Kidney (tissue), 14 donors: ENCODE measurements around the gene SRRM2. TPM values are rescaled to one million over a fixed set of nuclear protein-coding genes. Genes with fewer than 3 reads are reported as not detected.

ENCODE experiments used
- DNase-seq, 5 donors: peaks; one replicate each; pipeline ENCODE4 v3.0.0-alpha.2; 2013 to 2020
- FAIRE-seq: peaks from 2 replicates; lab custom pipeline; 2012; peaks lifted over from hg19 to GRCh38; lab: Jason Lieb, UNC
- H3K27ac ChIP-seq, 2 donors: one replicate each; pipeline ENCODE4 v1.7.0; 2013; ENCODE audit warnings: low read depth in 2 of 2, low read length in 2 of 2, inconsistent platforms in 1 of 2
- H3K27me3 ChIP-seq: one replicate; pipeline ENCODE4 v1.7.1; 2013; ENCODE audit warnings: low read length, inconsistent platforms; ENCODE audit not compliant: control insufficient read depth, insufficient read depth
- H3K36me3 ChIP-seq, 3 donors: one replicate each; pipeline versions ENCODE4 v1.7.0 to v1.7.1; 2013; ENCODE audit warnings: low read length in 3 of 3, control low read depth in 1 of 3, inconsistent platforms in 1 of 3; ENCODE audit not compliant: insufficient read depth in 3 of 3, control insufficient read depth in 2 of 3
- H3K4me1 ChIP-seq, 3 donors: one replicate each; pipeline versions ENCODE4 v1.7.0 to v1.7.1; 2013; ENCODE audit warnings: low read length in 3 of 3, inconsistent platforms in 1 of 3, low read depth in 1 of 3; ENCODE audit not compliant: control insufficient read depth in 2 of 3, insufficient read depth in 2 of 3
- H3K4me3 ChIP-seq, 3 donors: one replicate each; pipeline versions ENCODE4 v1.7.0 to v1.8.1; 2013; ENCODE audit warnings: low read length in 3 of 3, control low read depth in 1 of 3, inconsistent platforms in 1 of 3
- H3K9ac ChIP-seq, 3 donors: one replicate each; pipeline versions ENCODE4 v1.7.0 to v1.7.1; 2013; ENCODE audit warnings: low read length in 3 of 3, control low read depth in 1 of 3, inconsistent platforms in 1 of 3
- H3K9me3 ChIP-seq, 3 donors: one replicate each; pipeline versions ENCODE4 v1.7.0 to v1.7.1; 2013; ENCODE audit warnings: low read length in 3 of 3, control low read depth in 1 of 3, inconsistent platforms in 1 of 3; ENCODE audit not compliant: control insufficient read depth in 2 of 3, insufficient read depth in 1 of 3
- CTCF ChIP-seq: IDR thresholded peaks from 3 replicates; pipeline ENCODE4 v1.5.1; 2012; ENCODE audit warnings: mild to moderate bottlenecking, moderate library complexity, borderline replicate concordance; ENCODE audit not compliant: insufficient read depth; ENCODE audit errors: extremely low read depth
- intact Hi-C: fragments of 100-400 bp; cut with DNase I; formaldehyde crosslinking; loops from one replicate; pipeline ENCODE4 v1.11.1; 2022
- polyA plus RNA-seq: library from polyadenylated mRNA; stranded (reverse); fragments of 350-450 nt; fragmentation: Illumina TruSeq; extraction: RNeasy Lipid Tissue Mini Kit (QIAGEN cat#74804); gene quantifications from one replicate; pipeline ENCODE4 v1.2.3, GENCODE V29; 2014; ENCODE audit warnings: low read depth, low replicate concordance; ENCODE audit not compliant: insufficient read depth
- total RNA-seq: library from RNA; stranded (reverse); fragmentation: NEBNext Ultra II Directional; extraction: Animal tissue kit (Norgen Biotek cat#: 25700); gene quantifications from one replicate; pipeline ENCODE4 v1.2.1, GENCODE V29; 2021
- donor health status: control.
- donor health status: control.
- donor health status: control.
- donor health status: control.
- donor health status: control.
- donor health status: DM: yes; HTN: yes; CAD: no.
- donor health status: Normal renal cell carcinoma (clear cell type).

The SRRM2 gene
- total and polyA plus RNA-seq, 2 donors from 2014 or later: 386 to 621 TPM

- no peak overlapping the region for H3K9ac ChIP-seq
- peaks cover 0 to 9% (median 4%) of the 10 kb centered on the region in 3 donors for H3K36me3 ChIP-seq
- no peak for FAIRE-seq
These were observed 44.8 kb upstream of the SRRM2 start for GRCh38 chr16:2707368-2708289.

GRCh38 chr16:2708290-2708639, 44.2 kb upstream of the SRRM2 start:
- H3K27ac ChIP-seq: no peak overlapping the region
- H3K36me3 ChIP-seq: peaks cover 0 to 9% (median 4%) of the 10 kb centered on the region in 3 donors
- H3K27me3 ChIP-seq: no peaks in the 10 kb centered on the region
- FAIRE-seq: no peak
- H3K9me3 ChIP-seq: no peaks in the 10 kb centered on the region
- H3K4me3 ChIP-seq: no peak overlapping the region
- peak in 1 of 5 donors; percentile 43 for DNase-seq
- no peaks in the 10 kb centered on the region for H3K4me1 ChIP-seq
- H3K9ac ChIP-seq: no peak overlapping the region
- TF ChIP-seq CTCF: no peak
- intact Hi-C loops: no loop called here

More at GRCh38 chr16:2707368-2708289, 44.8 kb upstream of the SRRM2 start:
- intact Hi-C loops: no loop called here
- DNase-seq: peak in 1 of 5 donors; percentile 72
- Histone ChIP-seq H3K4me1 (no peaks in the 10 kb centered on the region), H3K27me3 (no peaks in the 10 kb centered on the region), H3K9me3 (no peaks in the 10 kb centered on the region), H3K4me3 (no peak overlapping the region), H3K27ac (no peak overlapping the region)
- no peak for TF ChIP-seq CTCF

- intact Hi-C loops: no loop called here
- Histone ChIP-seq H3K4me1 (no peaks in the 10 kb centered on the region), H3K4me3 (no peak overlapping the region), H3K9ac (no peak overlapping the region), H3K9me3 (no peaks in the 10 kb centered on the region), H3K36me3 (peaks cover 0 to 9% (median 4%) of the 10 kb centered on the region in 3 donors), H3K27ac (no peak overlapping the region), H3K27me3 (no peaks in the 10 kb centered on the region)
- no peak for DNase-seq
- no peak for FAIRE-seq
- no peak for TF ChIP-seq CTCF
These were observed 43.4 kb upstream of the SRRM2 start for GRCh38 chr16:2708955-2709587.
